LNCaP clone FGC (cell line): ENCODE results near the gene GYPC.

ENCODE experiments used
- DNase-seq: peaks from one replicate; pipeline ENCODE4 v3.0.0-alpha.2; 2011; ENCODE audit warnings: low read depth
- H3K4me3 ChIP-seq: 2 replicates; pipeline ENCODE4 v1.5.1; 2011; ENCODE audit warnings: mild to moderate bottlenecking, low read depth, low read length, control low read depth
- TF ChIP-seq, protein P1 (sequence below): IDR thresholded peaks from 2 replicates; pipeline ENCODE4 v1.5.1; 2012; ENCODE audit warnings: mild to moderate bottlenecking; ENCODE audit not compliant: control insufficient read depth, insufficient read depth; ENCODE audit errors: extremely low read depth

The GYPC gene

DNA sequence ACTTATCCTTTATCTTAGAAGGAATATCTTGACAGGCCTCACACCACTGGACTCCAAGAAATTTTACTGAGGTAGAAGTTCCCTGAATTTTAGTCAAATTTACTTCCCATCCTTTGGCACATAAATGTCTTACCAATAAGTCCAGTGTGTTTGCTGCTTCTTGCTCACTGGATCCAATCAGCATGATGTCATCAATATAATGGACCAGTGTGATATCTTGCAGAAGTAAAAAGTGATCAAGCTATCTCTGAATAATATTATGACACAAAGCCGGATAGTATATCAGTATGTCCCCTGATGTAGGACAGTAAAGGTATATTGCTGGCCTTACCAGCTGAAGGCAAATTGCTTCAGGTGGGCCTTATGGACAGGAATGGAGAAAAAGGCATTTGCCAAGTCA lies 6.9 kb upstream of the GYPC start:
- TF ChIP-seq, protein P1, sequence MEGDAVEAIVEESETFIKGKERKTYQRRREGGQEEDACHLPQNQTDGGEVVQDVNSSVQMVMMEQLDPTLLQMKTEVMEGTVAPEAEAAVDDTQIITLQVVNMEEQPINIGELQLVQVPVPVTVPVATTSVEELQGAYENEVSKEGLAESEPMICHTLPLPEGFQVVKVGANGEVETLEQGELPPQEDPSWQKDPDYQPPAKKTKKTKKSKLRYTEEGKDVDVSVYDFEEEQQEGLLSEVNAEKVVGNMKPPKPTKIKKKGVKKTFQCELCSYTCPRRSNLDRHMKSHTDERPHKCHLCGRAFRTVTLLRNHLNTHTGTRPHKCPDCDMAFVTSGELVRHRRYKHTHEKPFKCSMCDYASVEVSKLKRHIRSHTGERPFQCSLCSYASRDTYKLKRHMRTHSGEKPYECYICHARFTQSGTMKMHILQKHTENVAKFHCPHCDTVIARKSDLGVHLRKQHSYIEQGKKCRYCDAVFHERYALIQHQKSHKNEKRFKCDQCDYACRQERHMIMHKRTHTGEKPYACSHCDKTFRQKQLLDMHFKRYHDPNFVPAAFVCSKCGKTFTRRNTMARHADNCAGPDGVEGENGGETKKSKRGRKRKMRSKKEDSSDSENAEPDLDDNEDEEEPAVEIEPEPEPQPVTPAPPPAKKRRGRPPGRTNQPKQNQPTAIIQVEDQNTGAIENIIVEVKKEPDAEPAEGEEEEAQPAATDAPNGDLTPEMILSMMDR, result no peak
- DNase-seq, result no peak
- H3K4me3 ChIP-seq, result no peak overlapping the region

DNA sequence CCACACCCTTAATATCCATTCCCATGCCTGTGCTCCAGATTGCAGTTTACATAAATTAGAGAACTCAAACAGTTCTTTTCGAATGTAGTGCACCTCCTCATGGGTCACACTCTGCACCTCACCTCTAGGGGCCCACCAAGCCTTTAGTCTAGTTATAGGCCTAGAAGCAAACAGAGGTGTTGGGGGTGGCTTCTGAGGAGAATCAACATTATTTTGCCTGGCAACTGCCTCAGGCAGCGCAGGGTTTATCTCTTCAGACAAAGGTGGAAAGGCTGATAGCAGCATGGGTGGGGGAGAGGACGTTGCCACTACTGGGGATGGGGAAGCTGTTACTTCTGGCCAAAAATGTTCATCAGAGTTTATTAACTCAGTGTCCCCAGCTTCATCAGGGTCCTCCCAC lies 5.0 kb upstream of the GYPC start:
- TF ChIP-seq, protein P1, result no peak
- DNase-seq, result no peak
- no peak overlapping the region for H3K4me3 ChIP-seq

GRCh38 chr2:126652323-126652891 lies 3.6 kb upstream of the GYPC start:
- TF ChIP-seq, protein P1, result no peak
- no peak overlapping the region for H3K4me3 ChIP-seq
- DNase-seq, result no peak

GRCh38 chr2:126653109-126653508 lies 2.8 kb upstream of the GYPC start:
- H3K4me3 ChIP-seq, result no peak overlapping the region
- TF ChIP-seq, protein P1, result no peak
- DNase-seq, result no peak

GRCh38 chr2:126653761-126654160 lies 2.2 kb upstream of the GYPC start:
- no peak for DNase-seq
- TF ChIP-seq, protein P1, result no peak
- no peak overlapping the region for H3K4me3 ChIP-seq

GRCh38 chr2:126655051-126655450 lies 907 bp upstream of the GYPC start:
- no peak for DNase-seq
- no peak overlapping the region for H3K4me3 ChIP-seq
- TF ChIP-seq, protein P1, result no peak

DNA sequence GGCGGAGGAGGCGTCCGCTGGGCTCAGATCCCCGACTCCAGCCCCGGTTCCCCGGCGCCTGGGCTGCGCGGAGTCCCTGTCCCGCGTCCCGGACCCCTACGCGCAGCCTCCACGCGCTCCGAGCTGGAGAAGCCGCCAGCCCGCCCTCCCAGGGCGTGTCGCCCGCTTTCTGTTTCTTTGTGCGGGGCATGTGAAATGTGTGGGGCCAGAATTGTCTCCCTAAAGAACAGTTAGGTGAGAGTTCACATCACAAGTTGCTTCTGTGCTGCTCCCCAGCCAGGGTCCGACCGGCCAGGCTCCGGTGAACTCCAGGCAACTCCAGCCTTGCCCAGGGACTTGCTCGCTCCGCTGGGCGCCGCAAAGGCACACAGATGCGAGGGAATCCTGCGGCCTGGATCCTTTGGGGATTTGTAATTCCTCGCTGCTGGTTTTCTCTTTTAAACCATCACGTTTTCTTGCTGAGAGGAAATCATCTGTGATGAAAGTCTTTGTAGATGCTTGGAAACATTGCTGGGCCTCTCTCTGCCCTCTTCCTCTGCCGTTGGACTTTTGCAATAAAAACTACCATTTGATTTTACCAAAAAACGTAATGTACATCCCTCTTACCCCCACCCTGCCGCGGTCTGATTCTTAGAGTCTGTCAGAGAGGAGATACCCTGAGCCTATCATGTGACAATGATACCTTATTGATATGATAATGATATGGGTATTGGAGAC lies 631 bp downstream of the GYPC start:
- H3K4me3 ChIP-seq, result no peak overlapping the region
- no peak for DNase-seq
- TF ChIP-seq, protein P1, result no peak
